Prostate gland (tissue), 2 donors: ENCODE data around the gene SCN3A. TPM values are rescaled to one million over a fixed set of nuclear protein-coding genes. Genes with fewer than 3 reads are reported as not detected.

Experiments
- DNase-seq: peaks from one replicate; pipeline ENCODE4 v3.0.0-alpha.2; 2019; ENCODE audit warnings: low spot score
- H3K27ac ChIP-seq, 2 donors: fragments of 200-600 bp; sonication (generic); 2 replicates each; pipeline ENCODE4 v1.5.1; 2017 to 2019
- H3K27me3 ChIP-seq: fragments of 200-600 bp; sonication (generic); replicated peaks from 2 replicates; pipeline ENCODE4 v1.5.1; 2019; ENCODE audit not compliant: insufficient read depth
- H3K36me3 ChIP-seq, 2 donors: fragments of 200-600 bp; sonication (generic); 1 replicate in 1 of 2; 2 replicates in 1 of 2; pipeline versions ENCODE4 v1.5.1 to v1.8.1; 2017 to 2019
- H3K4me1 ChIP-seq: fragments of 200-600 bp; sonication (generic); replicated peaks from 2 replicates; pipeline ENCODE4 v1.5.1; 2019
- H3K4me3 ChIP-seq, 2 donors: fragments of 200-600 bp; sonication (generic); 2 replicates each; pipeline ENCODE4 v1.5.1; 2017 to 2019
- H3K9me3 ChIP-seq: fragments of 200-600 bp; sonication (generic); 2 replicates; pipeline ENCODE4 v1.5.1; 2017
- CTCF ChIP-seq, 4 experiments: fragments of 200-600 bp in 2 of 4; fragments of 450-650 bp in 2 of 4; sonication (generic) in 2 of 4; IDR thresholded peaks; 1 replicate in 3 of 4; 2 replicates in 1 of 4; pipeline ENCODE4 v1.5.1; 2016 to 2019; ENCODE audit warnings: antibody characterized with exemption in 4 of 4, mild to moderate bottlenecking in 2 of 4, moderate library complexity in 2 of 4
- POLR2A ChIP-seq: fragments of 450-650 bp; IDR thresholded peaks from one replicate; pipeline ENCODE4 v1.6.1; 2016; ENCODE audit warnings: antibody characterized with exemption, mild to moderate bottlenecking
- POLR2AphosphoS5 ChIP-seq: sonication (generic); formaldehyde crosslinking; IDR thresholded peaks from one replicate; pipeline ENCODE4 v1.6.1; 2017; ENCODE audit warnings: antibody characterized with exemption
- whole genome bisulfite sequencing: methylation state at CpG from one replicate; pipeline ENCODE4 v1.1.5; 2018; 5-methylcytosine and 5-hydroxymethylcytosine counted together
- intact Hi-C: fragments of 100-400 bp; cut with DNase I; formaldehyde crosslinking; loops from one replicate; pipeline ENCODE4 v1.14.2; 2022
- total RNA-seq, 2 donors: library from RNA; depleted of rRNA; stranded (reverse); fragments of >200 nt; gene quantifications; one replicate each; pipeline ENCODE4 v1.1.0, GENCODE V29; 2016

Gene SCN3A
- total RNA-seq, 2 donors from 2014 or later, result 0.09 to 1.6 TPM

GRCh38 chr2:165162466-165162865 is 41.4 kb downstream of the SCN3A start:
- Histone ChIP-seq H3K4me1 (no peaks in the 10 kb centered on the region), H3K9me3 (no peaks in the 10 kb centered on the region), H3K27ac (no peak overlapping the region), H3K27me3 (no peaks in the 10 kb centered on the region), H3K4me3 (no peak overlapping the region), H3K36me3 (no peaks in the 10 kb centered on the region)
- no peak for TF ChIP-seq POLR2A
- no peak for TF ChIP-seq POLR2AphosphoS5
- DNase-seq, result no peak
- WGBS, result 54% methylated on average over 3 of the region's 3 CpGs
- intact Hi-C loops, result no loop called here

- Histone ChIP-seq H3K36me3 (no peaks in the 10 kb centered on the region), H3K27me3 (no peaks in the 10 kb centered on the region), H3K4me3 (no peak overlapping the region), H3K4me1 (no peaks in the 10 kb centered on the region), H3K27ac (no peak overlapping the region), H3K9me3 (no peaks in the 10 kb centered on the region)
- TF ChIP-seq POLR2A, result no peak
- TF ChIP-seq POLR2AphosphoS5, result no peak
- TF ChIP-seq CTCF (IDR thresholded peaks at IDR 0.05), result no peak
- WGBS, result 56% methylated on average over 2 of the region's 2 CpGs
- intact Hi-C loops, result no loop called here
- DNase-seq, result no peak
Measured at GRCh38 chr2:165161510-165161909, 42.3 kb downstream of the SCN3A start.

- H3K9me3 ChIP-seq, result no peaks in the 10 kb centered on the region
- H3K4me3 ChIP-seq, result no peak overlapping the region
- H3K27me3 ChIP-seq, result no peaks in the 10 kb centered on the region
- intact Hi-C loops, result no loop called here
- TF ChIP-seq POLR2A (no peak), CTCF (IDR thresholded peaks at IDR 0.05) (no peak), POLR2AphosphoS5 (no peak)
- no peaks in the 10 kb centered on the region for H3K36me3 ChIP-seq
- no peak for DNase-seq
- 94% methylated on average over 4 of the region's 4 CpGs for WGBS
- no peaks in the 10 kb centered on the region for H3K4me1 ChIP-seq
- H3K27ac ChIP-seq, result no peak overlapping the region
Measured at GRCh38 chr2:165157160-165157559, 46.7 kb downstream of the SCN3A start.

- H3K27ac ChIP-seq, result no peak overlapping the region
- 93% methylated on average over 2 of the region's 2 CpGs for WGBS
- H3K4me1 ChIP-seq, result no peaks in the 10 kb centered on the region
- no peak for TF ChIP-seq POLR2AphosphoS5
- no peak for TF ChIP-seq CTCF (IDR thresholded peaks at IDR 0.05)
- no peak for TF ChIP-seq POLR2A
- no peak overlapping the region for H3K4me3 ChIP-seq
- intact Hi-C loops, result no loop called here
- H3K27me3 ChIP-seq, result no peaks in the 10 kb centered on the region
- no peaks in the 10 kb centered on the region for H3K36me3 ChIP-seq
- DNase-seq, result no peak
- no peaks in the 10 kb centered on the region for H3K9me3 ChIP-seq
Measured at GRCh38 chr2:165155152-165155551, 48.7 kb downstream of the SCN3A start.

GRCh38 chr2:165149439-165149838 is 54.4 kb downstream of the SCN3A start:
- 92% methylated on average over 5 of the region's 5 CpGs for WGBS
- Histone ChIP-seq H3K27ac (no peak overlapping the region), H3K27me3 (no peaks in the 10 kb centered on the region), H3K4me3 (no peak overlapping the region), H3K9me3 (no peaks in the 10 kb centered on the region), H3K36me3 (no peaks in the 10 kb centered on the region), H3K4me1 (no peaks in the 10 kb centered on the region)
- no peak for DNase-seq
- intact Hi-C loops, result no loop called here
- TF ChIP-seq CTCF (IDR thresholded peaks at IDR 0.05) (no peak), POLR2A (no peak), POLR2AphosphoS5 (no peak)
